ENCODE results near the gene PPP1R13L.
"Not testable (repeated sequence)": the region's sequence is repeated elsewhere in the genome, so short reads cannot be mapped to it uniquely, and the experiment has no call there.

Gene PPP1R13L

DNA sequence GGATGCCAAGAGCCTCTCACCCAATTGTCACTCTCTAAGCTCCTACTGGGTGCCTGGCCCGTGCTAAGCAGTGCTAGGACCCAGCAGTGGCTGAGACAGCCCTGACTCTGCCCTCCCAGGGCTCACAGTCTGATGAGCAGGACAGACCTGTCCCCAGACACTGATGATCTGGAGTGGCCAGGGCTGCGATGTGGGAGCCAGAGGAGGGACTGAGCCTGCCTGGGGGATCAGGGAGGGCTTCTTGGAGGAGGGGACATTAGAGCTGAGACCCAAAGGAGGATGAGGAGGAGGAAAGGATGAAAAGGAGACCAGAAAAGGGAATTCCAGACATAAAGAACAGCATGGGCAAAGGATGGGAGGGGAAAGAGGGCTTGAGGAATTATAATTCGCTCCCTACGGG lies 12.3 kb upstream of the PPP1R13L start:
- no peak overlapping the region for H3K4me3 ChIP-seq (ENCODE audit: low read depth in 1 of 2, low read length in 2 of 2)
- H3K9me3 ChIP-seq (ENCODE audit: control insufficient read depth in 1 of 2, low read length in 2 of 2) = no peaks in the 10 kb centered on the region
- no peak overlapping the region for H3K27ac ChIP-seq (ENCODE audit: low read length)
- H3K36me3 ChIP-seq (ENCODE audit: control insufficient read depth in 1 of 2, insufficient read depth in 2 of 2, low read length in 2 of 2) = peaks cover 12% of the 10 kb centered on the region in 2 donors
- H3K27me3 ChIP-seq (ENCODE audit: low read depth, low read length) = no peaks in the 10 kb centered on the region
- H3K4me1 ChIP-seq (ENCODE audit: control insufficient read depth in 1 of 2, insufficient read depth in 2 of 2, low read length in 2 of 2) = peaks cover 0 to 13% of the 10 kb centered on the region in 2 donors

DNA sequence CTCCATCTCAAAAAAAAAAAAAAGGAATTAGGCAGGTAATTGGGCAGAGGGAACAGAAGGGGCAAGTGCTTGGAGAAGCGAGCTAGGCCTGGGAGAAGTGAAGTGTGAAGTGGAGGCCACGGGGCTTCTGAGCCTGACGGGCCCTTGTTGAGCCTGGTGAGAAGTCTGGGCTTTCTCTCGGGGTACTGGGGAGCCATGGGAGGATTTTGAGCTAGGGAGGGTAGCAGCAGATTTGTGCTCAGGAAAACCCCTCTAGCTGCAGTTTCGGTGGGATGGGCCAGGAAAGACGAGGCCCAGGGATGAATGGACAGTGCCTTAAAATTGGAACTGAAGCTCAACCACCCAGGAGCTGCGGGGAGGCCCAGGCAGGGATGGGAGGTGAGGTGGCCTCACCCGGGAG lies 9.6 kb upstream of the PPP1R13L start:
- H3K4me1 ChIP-seq (ENCODE audit: control insufficient read depth in 1 of 2, insufficient read depth in 2 of 2, low read length in 2 of 2) = peaks cover 0 to 7% of the 10 kb centered on the region in 2 donors
- no peak overlapping the region for H3K27ac ChIP-seq (ENCODE audit: low read length)
- H3K4me3 ChIP-seq (ENCODE audit: low read depth in 1 of 2, low read length in 2 of 2) = no peak overlapping the region
- peaks cover 12 to 18% of the 10 kb centered on the region in 2 donors for H3K36me3 ChIP-seq (ENCODE audit: control insufficient read depth in 1 of 2, insufficient read depth in 2 of 2, low read length in 2 of 2)
- no peaks in the 10 kb centered on the region for H3K27me3 ChIP-seq (ENCODE audit: low read depth, low read length)
- H3K9me3 ChIP-seq (ENCODE audit: control insufficient read depth in 1 of 2, low read length in 2 of 2) = no peaks in the 10 kb centered on the region

DNA sequence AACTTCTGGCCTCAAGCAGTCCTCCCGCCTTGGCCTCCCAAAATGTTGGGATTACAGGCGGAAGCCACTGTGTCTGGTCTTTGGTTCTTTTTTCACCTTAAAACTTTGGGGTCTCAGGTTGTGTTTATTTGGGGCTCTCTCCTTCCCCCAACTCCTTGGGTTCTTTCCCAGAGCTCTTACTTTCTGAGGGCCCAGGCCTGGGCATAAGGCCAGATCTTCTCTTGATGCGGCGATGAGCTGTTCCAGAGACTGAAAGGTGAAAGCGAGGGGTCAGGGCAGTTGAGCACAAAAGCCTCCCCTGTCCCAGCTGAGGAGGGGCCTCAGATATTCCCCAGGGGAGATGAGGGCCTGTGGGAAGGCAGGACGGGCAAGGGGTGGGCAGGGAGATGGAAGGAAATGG lies 8.6 kb upstream of the PPP1R13L start:
- peaks cover 0 to 7% of the 10 kb centered on the region in 2 donors for H3K4me1 ChIP-seq (ENCODE audit: control insufficient read depth in 1 of 2, insufficient read depth in 2 of 2, low read length in 2 of 2)

GRCh38 chr19:45410330-45410729 lies 5.5 kb upstream of the PPP1R13L start:
- not testable (repeated sequence) for H3K27me3 ChIP-seq (ENCODE audit: low read depth, low read length); H3K27ac ChIP-seq (ENCODE audit: low read length); H3K9me3 ChIP-seq (ENCODE audit: control insufficient read depth in 1 of 2, low read length in 2 of 2); H3K4me3 ChIP-seq (ENCODE audit: low read depth in 1 of 2, low read length in 2 of 2)
- peaks cover 12 to 34% of the 10 kb centered on the region in 2 donors for H3K36me3 ChIP-seq (ENCODE audit: control insufficient read depth in 1 of 2, insufficient read depth in 2 of 2, low read length in 2 of 2)
- peaks cover 4 to 14% of the 10 kb centered on the region in 2 donors for H3K4me1 ChIP-seq (ENCODE audit: control insufficient read depth in 1 of 2, insufficient read depth in 2 of 2, low read length in 2 of 2)

More for the DNA sequence above, 8.6 kb upstream of the PPP1R13L start:
- no peak overlapping the region for H3K4me3 ChIP-seq (ENCODE audit: low read depth in 1 of 2, low read length in 2 of 2)
- H3K27me3 ChIP-seq (ENCODE audit: low read depth, low read length) = no peaks in the 10 kb centered on the region
- H3K9me3 ChIP-seq (ENCODE audit: control insufficient read depth in 1 of 2, low read length in 2 of 2) = no peaks in the 10 kb centered on the region
- peaks cover 12 to 24% of the 10 kb centered on the region in 2 donors for H3K36me3 ChIP-seq (ENCODE audit: control insufficient read depth in 1 of 2, insufficient read depth in 2 of 2, low read length in 2 of 2)
- no peak overlapping the region for H3K27ac ChIP-seq (ENCODE audit: low read length)

- Histone ChIP-seq H3K4me1 (ENCODE audit: control insufficient read depth in 1 of 2, insufficient read depth in 2 of 2, low read length in 2 of 2) (peaks cover 4 to 22% of the 10 kb centered on the region in 2 donors), H3K4me3 (ENCODE audit: low read depth in 1 of 2, low read length in 2 of 2) (no peak overlapping the region), H3K27ac (ENCODE audit: low read length) (no peak overlapping the region), H3K9me3 (ENCODE audit: control insufficient read depth in 1 of 2, low read length in 2 of 2) (no peaks in the 10 kb centered on the region), H3K36me3 (ENCODE audit: control insufficient read depth in 1 of 2, insufficient read depth in 2 of 2, low read length in 2 of 2) (peaks cover 8 to 34% of the 10 kb centered on the region in 2 donors), H3K27me3 (ENCODE audit: low read depth, low read length) (peaks cover 5% of the 10 kb centered on the region)
Observed at GRCh38 chr19:45409557-45409920, 4.7 kb upstream of the PPP1R13L start.

DNA sequence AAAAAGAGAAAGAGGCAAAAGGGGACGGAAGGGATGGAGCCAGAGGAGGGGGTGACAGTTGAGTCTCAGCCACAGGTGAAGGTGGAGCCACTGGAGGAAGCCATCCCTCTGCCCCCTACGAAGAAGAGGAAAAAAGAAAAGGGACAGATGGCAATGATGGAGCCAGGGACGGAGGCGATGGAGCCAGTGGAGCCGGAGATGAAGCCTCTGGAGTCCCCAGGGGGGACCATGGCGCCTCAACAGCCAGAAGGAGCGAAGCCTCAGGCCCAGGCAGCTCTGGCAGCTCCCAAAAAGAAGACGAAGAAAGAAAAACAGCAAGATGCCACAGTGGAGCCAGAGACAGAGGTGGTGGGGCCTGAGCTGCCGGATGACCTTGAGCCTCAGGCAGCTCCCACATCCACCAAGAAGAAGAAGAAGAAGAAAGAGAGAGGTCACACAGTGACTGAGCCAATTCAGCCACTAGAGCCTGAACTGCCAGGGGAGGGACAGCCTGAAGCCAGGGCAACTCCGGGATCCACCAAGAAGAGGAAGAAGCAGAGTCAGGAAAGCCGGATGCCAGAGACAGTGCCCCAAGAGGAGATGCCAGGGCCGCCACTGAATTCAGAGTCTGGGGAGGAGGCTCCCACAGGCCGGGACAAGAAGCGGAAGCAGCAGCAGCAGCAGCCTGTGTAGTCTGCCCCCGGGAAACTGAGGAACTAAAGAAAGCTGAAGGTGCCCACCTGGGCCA lies 4.1 kb upstream of the PPP1R13L start:
- H3K9me3 ChIP-seq (ENCODE audit: control insufficient read depth in 1 of 2, low read length in 2 of 2) = no peaks in the 10 kb centered on the region
- H3K27ac ChIP-seq (ENCODE audit: low read length) = no peak overlapping the region
- H3K4me1 ChIP-seq (ENCODE audit: control insufficient read depth in 1 of 2, insufficient read depth in 2 of 2, low read length in 2 of 2) = peaks cover 4 to 27% of the 10 kb centered on the region in 2 donors
- peaks cover 6 to 32% of the 10 kb centered on the region in 2 donors for H3K36me3 ChIP-seq (ENCODE audit: control insufficient read depth in 1 of 2, insufficient read depth in 2 of 2, low read length in 2 of 2)
- H3K27me3 ChIP-seq (ENCODE audit: low read depth, low read length) = peaks cover 10% of the 10 kb centered on the region
- H3K4me3 ChIP-seq (ENCODE audit: low read depth in 1 of 2, low read length in 2 of 2) = no peak overlapping the region

DNA sequence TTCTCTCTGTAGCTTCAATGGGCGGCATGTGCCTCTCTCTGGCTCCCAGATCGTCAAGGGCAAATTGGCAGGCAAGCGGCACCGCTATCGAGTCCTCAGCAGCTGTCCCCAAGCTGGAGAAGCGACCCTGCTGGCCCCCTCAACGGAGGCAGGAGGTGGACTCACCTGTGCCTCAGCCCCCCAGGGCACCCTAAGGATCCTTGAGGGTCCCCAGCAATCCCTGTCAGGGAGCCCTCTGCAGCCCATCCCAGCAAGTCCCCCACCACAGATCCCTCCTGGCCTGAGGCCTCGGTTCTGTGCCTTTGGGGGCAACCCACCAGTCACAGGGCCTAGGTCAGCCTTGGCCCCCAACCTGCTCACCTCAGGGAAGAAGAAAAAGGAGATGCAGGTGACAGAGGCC lies 3.3 kb upstream of the PPP1R13L start:
- H3K36me3 ChIP-seq (ENCODE audit: control insufficient read depth in 1 of 2, insufficient read depth in 2 of 2, low read length in 2 of 2) = peaks cover 0 to 23% of the 10 kb centered on the region in 2 donors
- peaks cover 4 to 27% of the 10 kb centered on the region in 2 donors for H3K4me1 ChIP-seq (ENCODE audit: control insufficient read depth in 1 of 2, insufficient read depth in 2 of 2, low read length in 2 of 2)
- H3K9me3 ChIP-seq (ENCODE audit: control insufficient read depth in 1 of 2, low read length in 2 of 2) = no peaks in the 10 kb centered on the region
- no peak overlapping the region for H3K27ac ChIP-seq (ENCODE audit: low read length)
- peaks cover 13% of the 10 kb centered on the region for H3K27me3 ChIP-seq (ENCODE audit: low read depth, low read length)
- H3K4me3 ChIP-seq (ENCODE audit: low read depth in 1 of 2, low read length in 2 of 2) = no peak overlapping the region

GRCh38 chr19:45407585-45407984 lies 2.7 kb upstream of the PPP1R13L start:
- H3K9me3 ChIP-seq (ENCODE audit: control insufficient read depth in 1 of 2, low read length in 2 of 2); H3K27ac ChIP-seq (ENCODE audit: low read length): not testable (repeated sequence)
- peaks cover 13% of the 10 kb centered on the region for H3K27me3 ChIP-seq (ENCODE audit: low read depth, low read length)
- peaks cover 4 to 30% of the 10 kb centered on the region in 2 donors for H3K4me1 ChIP-seq (ENCODE audit: control insufficient read depth in 1 of 2, insufficient read depth in 2 of 2, low read length in 2 of 2)
- peak overlapping the region; percentile 91 to 96 for H3K4me3 ChIP-seq (ENCODE audit: low read depth in 1 of 2, low read length in 2 of 2)
- H3K36me3 ChIP-seq (ENCODE audit: control insufficient read depth in 1 of 2, insufficient read depth in 2 of 2, low read length in 2 of 2) = peaks cover 0 to 22% of the 10 kb centered on the region in 2 donors

- Histone ChIP-seq H3K4me3 (ENCODE audit: low read depth in 1 of 2, low read length in 2 of 2) (peak overlapping the region; percentile 91 to 96), H3K27me3 (ENCODE audit: low read depth, low read length) (peaks cover 13% of the 10 kb centered on the region), H3K36me3 (ENCODE audit: control insufficient read depth in 1 of 2, insufficient read depth in 2 of 2, low read length in 2 of 2) (peaks cover 0 to 22% of the 10 kb centered on the region in 2 donors), H3K9me3 (ENCODE audit: control insufficient read depth in 1 of 2, low read length in 2 of 2) (no peaks in the 10 kb centered on the region), H3K4me1 (ENCODE audit: control insufficient read depth in 1 of 2, insufficient read depth in 2 of 2, low read length in 2 of 2) (peaks cover 4 to 34% of the 10 kb centered on the region in 2 donors), H3K27ac (ENCODE audit: low read length) (no peak overlapping the region)
Observed at GRCh38 chr19:45407091-45407375, 2.2 kb upstream of the PPP1R13L start.

DNA sequence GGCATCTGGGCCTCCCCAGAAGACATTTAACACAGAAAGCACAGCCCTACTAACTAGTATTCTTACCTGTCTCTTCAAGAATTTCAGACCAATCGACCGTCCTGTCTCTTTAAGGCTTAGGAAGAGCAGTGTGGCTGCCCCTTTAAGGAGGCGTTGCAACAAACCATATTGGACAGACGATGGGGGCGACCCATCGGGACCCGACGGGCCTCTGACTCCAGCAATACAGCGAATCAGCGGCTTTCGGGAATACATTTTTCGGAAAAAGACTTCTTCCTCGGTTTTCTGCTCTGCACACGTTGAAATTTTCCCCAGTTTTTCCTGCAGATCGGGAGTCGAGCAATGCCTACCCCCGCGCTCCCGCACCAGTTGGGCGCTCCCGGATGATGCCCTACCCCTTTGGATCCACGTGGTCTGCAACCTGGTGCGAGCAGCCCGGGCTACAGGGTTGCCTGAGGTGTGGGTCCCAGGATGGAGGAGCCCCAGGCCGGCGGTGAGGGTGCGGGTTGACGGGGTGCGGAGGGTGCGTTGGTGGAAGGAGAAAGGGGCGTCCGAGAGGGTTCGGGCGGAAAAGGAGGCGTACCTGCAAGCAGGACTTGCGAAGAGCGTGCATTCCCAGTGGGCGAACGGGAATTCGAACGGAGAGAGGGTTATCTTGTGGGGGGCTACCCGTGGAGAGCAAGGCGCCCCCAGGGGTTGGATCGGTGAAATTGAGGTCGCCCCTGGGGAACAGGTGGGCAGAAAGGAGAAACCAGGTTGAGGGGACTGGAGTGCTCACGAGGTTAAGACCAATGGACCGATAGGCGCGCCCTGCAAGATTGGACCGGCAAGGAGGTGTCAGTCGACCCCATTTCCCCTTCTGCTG lies 1.6 kb upstream of the PPP1R13L start, which contains the start of gene POLR1G:
POLR1G (plus strand) TSS at position 419 of the 865 bp plus-strand sequence; CDS start at position 472, 53 bp downstream.
- peak within 1 kb of the TSS; percentile 96 for H3K27ac ChIP-seq (ENCODE audit: low read length)
- no peaks in the 10 kb centered on the region for H3K9me3 ChIP-seq (ENCODE audit: control insufficient read depth in 1 of 2, low read length in 2 of 2)
- peaks cover 4 to 34% of the 10 kb centered on the region in 2 donors for H3K4me1 ChIP-seq (ENCODE audit: control insufficient read depth in 1 of 2, insufficient read depth in 2 of 2, low read length in 2 of 2)
- peaks cover 13% of the 10 kb centered on the region for H3K27me3 ChIP-seq (ENCODE audit: low read depth, low read length)
- H3K4me3 ChIP-seq (ENCODE audit: low read depth in 1 of 2, low read length in 2 of 2) = peak within 1 kb of the TSS; percentile 91 to 96
- peaks cover 0 to 22% of the 10 kb centered on the region in 2 donors for H3K36me3 ChIP-seq (ENCODE audit: control insufficient read depth in 1 of 2, insufficient read depth in 2 of 2, low read length in 2 of 2)

DNA sequence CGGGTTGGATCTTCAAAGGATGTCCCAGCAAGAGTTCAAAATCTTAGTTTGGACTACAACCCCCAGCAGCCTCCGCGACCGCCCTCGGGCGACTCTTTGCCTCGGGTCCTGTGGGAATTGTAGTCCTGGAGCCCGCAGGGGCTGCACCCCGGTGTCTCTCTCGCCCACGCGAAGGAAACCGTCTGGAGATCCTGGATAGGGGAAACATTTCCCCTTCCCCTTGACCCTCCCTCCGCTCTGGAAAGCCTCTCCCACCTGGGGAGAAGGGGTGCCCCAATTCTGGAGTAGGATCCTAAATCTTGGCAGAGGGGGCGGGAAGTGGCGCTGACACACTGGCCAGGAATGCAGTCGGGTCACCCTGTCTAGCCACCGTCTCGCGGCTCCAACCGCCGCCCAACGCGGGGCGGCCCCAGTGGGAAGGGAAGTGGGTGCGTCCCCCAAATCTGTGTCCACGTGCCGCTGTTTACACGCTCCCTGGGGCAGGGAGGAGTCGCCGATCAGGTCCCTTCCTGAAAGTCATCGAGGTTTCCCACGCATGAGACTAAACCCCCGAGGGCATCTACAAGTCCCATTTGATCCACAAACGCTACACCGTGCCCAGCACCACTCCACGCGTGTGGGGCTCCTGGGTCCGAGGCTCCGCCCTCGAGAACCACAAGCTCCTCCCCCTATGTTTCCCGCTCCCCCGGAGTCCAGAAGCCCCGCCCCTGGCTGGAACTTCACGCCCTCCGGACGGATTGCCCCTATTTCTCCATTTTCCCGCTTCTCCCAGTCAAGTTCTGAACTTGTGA lies 761 bp upstream of the PPP1R13L start:
- H3K9me3 ChIP-seq (ENCODE audit: control insufficient read depth in 1 of 2, low read length in 2 of 2) = no peaks in the 10 kb centered on the region
- peaks cover 13% of the 10 kb centered on the region for H3K27me3 ChIP-seq (ENCODE audit: low read depth, low read length)
- peaks cover 4 to 34% of the 10 kb centered on the region in 2 donors for H3K4me1 ChIP-seq (ENCODE audit: control insufficient read depth in 1 of 2, insufficient read depth in 2 of 2, low read length in 2 of 2)
- peak overlapping the region; percentile 91 to 96 for H3K4me3 ChIP-seq (ENCODE audit: low read depth in 1 of 2, low read length in 2 of 2)
- peaks cover 0 to 17% of the 10 kb centered on the region in 2 donors for H3K36me3 ChIP-seq (ENCODE audit: control insufficient read depth in 1 of 2, insufficient read depth in 2 of 2, low read length in 2 of 2)
- peak overlapping the region; percentile 96 for H3K27ac ChIP-seq (ENCODE audit: low read length)
